Measurements from ENCODE around the gene UNC13D. TPM values are rescaled to one million over a fixed set of nuclear protein-coding genes. Genes with fewer than 3 reads are reported as not detected.

Gene UNC13D
- total RNA-seq, 2 experiments from 2014 or later, result 8.0 to 17.8 TPM

DNA sequence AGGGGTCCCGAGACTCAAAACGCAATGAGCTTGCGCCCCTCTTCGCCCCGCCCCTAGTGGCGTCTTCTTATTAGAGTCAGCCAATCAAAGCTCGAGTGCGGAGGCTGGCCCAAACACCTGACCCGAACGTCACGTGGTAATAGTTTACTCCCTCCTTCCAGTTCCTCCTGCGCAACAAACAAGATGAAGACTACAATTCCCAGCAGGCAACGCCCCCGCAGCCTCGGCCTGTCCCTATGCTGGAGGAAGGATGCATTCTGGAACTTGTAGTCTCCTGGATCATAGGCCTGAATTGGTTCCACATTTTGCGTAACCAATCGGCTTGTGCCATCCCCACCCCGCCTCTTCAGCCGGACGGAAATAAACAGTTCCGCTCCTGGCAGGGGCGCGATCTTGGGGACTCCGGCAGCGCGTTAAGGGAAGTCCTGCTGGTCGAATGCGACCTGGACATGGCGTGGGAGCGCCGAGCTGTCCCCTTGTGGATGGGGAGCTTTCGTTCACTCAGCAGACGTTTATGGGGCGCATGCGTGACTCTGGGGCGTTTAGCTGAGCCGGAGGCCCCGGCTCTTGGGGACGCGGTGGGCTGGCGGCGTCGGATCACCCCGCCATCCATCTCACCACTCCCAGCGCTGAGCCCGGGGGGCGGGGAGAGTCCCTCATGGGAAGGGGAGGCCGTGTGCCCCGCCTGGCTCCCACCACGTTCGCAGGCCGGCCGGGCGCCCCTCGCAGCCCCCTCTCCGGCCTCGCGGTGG is 11.3 kb upstream of the UNC13D start, which contains the start of gene WBP2:
Gene WBP2 (minus strand): TSS at position 26 of the 752 bp plus-strand sequence. CDS start 38 bp downstream, outside the sequence.
- Histone ChIP-seq H3K79me2 (ENCODE audit: insufficient read depth, low read depth, low read length) (peaks cover 17% of the 10 kb centered on the region; the same call in 1 of the 2 replicates), H3K36me3 (ENCODE audit: insufficient read depth, low read length) (peaks cover 10% of the 10 kb centered on the region; the same call in 1 of the 2 replicates), H3K27ac (ENCODE audit: low read depth, low read length, poor library complexity, severe bottlenecking) (peak within 1 kb of the TSS; percentile 78), H3K4me2 (ENCODE audit: low read length) (peak within 1 kb of the TSS; percentile 90), H3K4me1 (ENCODE audit: insufficient read depth, low read length, poor library complexity, severe bottlenecking) (peaks cover 33% of the 10 kb centered on the region), H2AFZ (ENCODE audit: low read length) (peak within 1 kb of the TSS; percentile 53; the same call in 1 of the 2 replicates), H3K4me3 (ENCODE audit: low read depth, low read length, poor library complexity, severe bottlenecking) (peak within 1 kb of the TSS; percentile 78), H3K9me2 (ENCODE audit: insufficient read depth, low read length) (no peaks in the 10 kb centered on the region), H3K9me3 (ENCODE audit: low read length) (no peaks in the 10 kb centered on the region), H4K20me1 (ENCODE audit: insufficient read depth, low read length) (peaks cover 4% of the 10 kb centered on the region; the same call in 1 of the 2 replicates)
- peak; percentile 100 for DNase-seq (ENCODE audit: low spot score)
- intact Hi-C loops (cut with micrococcal nuclease; ENCODE audit: unreplicated experiment), result loop anchor here (1.0 to 5.0 kb wide), 7 partner anchors 21 to 217 kb away; partner anchors contain the start of genes GALR2, MRPL38, RECQL5 and SAP30BP
- CTCF ChIA-PET (ENCODE audit: unreplicated experiment), result interaction anchor here (0.5 to 2.4 kb wide), 14 partner anchors 9 to 876 kb away, joined by 3 to 10 read pairs (median 4); partner anchors contain the start of gene TRIM65
- BruUV-seq (replicated peaks), result no TSS peak
- POLR2A ChIA-PET, result interaction anchor here (0.5 to 2.6 kb wide), 21 partner anchors 9 to 248 kb away, joined by 3 to 28 read pairs (median 4); partner anchors contain the start of genes EXOC7, MRPL38, TRIM65 and UNK
- TF ChIP-seq EZH2phosphoT487 (IDR thresholded peaks at IDR 0.05; ENCODE audit: borderline replicate concordance, low read depth, low read length) (no peak), CTCF (conservative IDR thresholded peaks at IDR 0.05; ENCODE audit: low read length) (peak; percentile 92)

DNA sequence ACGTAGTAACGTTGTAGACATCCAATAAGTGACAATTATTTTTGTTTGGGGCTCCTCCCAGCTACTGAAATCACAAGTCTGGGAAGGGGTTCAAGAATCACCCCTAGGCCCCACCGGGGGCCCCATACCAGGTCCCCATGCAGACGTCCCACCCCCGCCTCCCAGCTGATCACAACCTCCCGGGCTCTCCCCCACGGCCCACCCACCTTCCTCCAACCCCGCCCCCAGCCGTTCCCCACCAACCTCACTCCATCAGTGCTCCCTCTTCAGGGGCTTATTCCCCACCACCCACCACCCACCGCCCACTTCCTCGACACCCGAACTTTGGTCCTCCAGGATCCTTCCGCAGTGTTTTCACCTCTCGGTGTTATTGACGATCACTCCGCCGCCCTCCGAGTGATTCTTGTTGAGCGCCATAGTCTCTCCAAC is 10.7 kb upstream of the UNC13D start:
- no peak for DNase-seq (ENCODE audit: low spot score)
- H3K4me2 ChIP-seq (ENCODE audit: low read length), result peak overlapping the region; percentile 90
- peaks cover 17% of the 10 kb centered on the region; the same call in 1 of the 2 replicates for H3K79me2 ChIP-seq (ENCODE audit: insufficient read depth, low read depth, low read length)
- ChIA-PET CTCF (ENCODE audit: unreplicated experiment) (interaction anchor here (0.6 to 2.4 kb wide), 10 partner anchors 9 to 651 kb away, joined by 3 to 10 read pairs (median 4); partner anchors contain the start of gene TRIM65), POLR2A (interaction anchor here (0.5 to 2.6 kb wide), 19 partner anchors 8 to 249 kb away, joined by 3 to 28 read pairs (median 4); partner anchors contain the start of genes EXOC7, MRPL38, TRIM65 and UNK)
- peaks cover 13% of the 10 kb centered on the region; the same call in 1 of the 2 replicates for H3K36me3 ChIP-seq (ENCODE audit: insufficient read depth, low read length)
- peaks cover 4% of the 10 kb centered on the region; the same call in 1 of the 2 replicates for H4K20me1 ChIP-seq (ENCODE audit: insufficient read depth, low read length)
- H3K4me1 ChIP-seq (ENCODE audit: insufficient read depth, low read length, poor library complexity, severe bottlenecking), result peaks cover 33% of the 10 kb centered on the region
- no TSS peak for BruUV-seq (replicated peaks)
- H2AFZ ChIP-seq (ENCODE audit: low read length), result no peak overlapping the region
- peak overlapping the region; percentile 7 for H3K27ac ChIP-seq (ENCODE audit: low read depth, low read length, poor library complexity, severe bottlenecking)
- H3K9me2 ChIP-seq (ENCODE audit: insufficient read depth, low read length), result no peaks in the 10 kb centered on the region
- H3K9me3 ChIP-seq (ENCODE audit: low read length), result no peaks in the 10 kb centered on the region
- H3K4me3 ChIP-seq (ENCODE audit: low read depth, low read length, poor library complexity, severe bottlenecking), result peak overlapping the region; percentile 78
- intact Hi-C loops (cut with micrococcal nuclease; ENCODE audit: unreplicated experiment), result loop anchor here (1.0 to 5.0 kb wide), 7 partner anchors 21 to 217 kb away; partner anchors contain the start of genes GALR2, MRPL38, RECQL5 and SAP30BP
- TF ChIP-seq CTCF (conservative IDR thresholded peaks at IDR 0.05; ENCODE audit: low read length), result no peak
- no peak for TF ChIP-seq EZH2phosphoT487 (IDR thresholded peaks at IDR 0.05; ENCODE audit: borderline replicate concordance, low read depth, low read length)

All from OCI-LY7 (cell line).